Measurements from ENCODE around the gene PDE6C.

DNA sequence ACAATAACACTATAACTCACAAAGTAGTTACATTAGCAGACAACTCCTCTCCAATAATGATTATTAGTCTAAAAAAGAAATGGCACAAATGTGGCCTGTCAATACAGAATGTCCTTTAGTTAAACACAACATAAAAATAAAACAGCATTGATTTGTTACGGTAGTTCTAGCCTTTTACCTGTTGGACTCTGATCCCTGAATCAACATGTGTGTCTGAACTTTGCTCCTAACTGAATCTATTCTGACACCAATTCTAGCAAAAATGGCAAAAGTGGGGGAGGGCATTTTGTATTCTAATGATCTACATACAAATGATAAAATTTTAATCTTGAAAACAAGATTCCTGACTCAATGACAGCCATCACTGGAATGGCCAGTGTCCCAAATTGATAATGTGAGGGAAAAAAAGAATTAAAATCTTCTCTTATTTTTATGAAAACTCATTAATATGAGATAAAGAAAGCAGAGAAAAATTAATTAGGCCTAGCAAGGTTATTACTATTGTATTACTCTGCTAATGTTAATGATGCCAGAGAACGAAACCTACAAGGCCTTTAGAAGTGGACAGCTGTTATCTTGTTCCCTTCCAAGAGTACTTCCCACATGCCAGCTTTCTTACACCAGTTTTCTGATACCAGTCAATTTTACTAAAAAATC lies 59.8 kb downstream of the PDE6C start:
- no peak for TF ChIP-seq POLR2A (IDR thresholded peaks at IDR 0.05)
- TF ChIP-seq, protein P1, sequence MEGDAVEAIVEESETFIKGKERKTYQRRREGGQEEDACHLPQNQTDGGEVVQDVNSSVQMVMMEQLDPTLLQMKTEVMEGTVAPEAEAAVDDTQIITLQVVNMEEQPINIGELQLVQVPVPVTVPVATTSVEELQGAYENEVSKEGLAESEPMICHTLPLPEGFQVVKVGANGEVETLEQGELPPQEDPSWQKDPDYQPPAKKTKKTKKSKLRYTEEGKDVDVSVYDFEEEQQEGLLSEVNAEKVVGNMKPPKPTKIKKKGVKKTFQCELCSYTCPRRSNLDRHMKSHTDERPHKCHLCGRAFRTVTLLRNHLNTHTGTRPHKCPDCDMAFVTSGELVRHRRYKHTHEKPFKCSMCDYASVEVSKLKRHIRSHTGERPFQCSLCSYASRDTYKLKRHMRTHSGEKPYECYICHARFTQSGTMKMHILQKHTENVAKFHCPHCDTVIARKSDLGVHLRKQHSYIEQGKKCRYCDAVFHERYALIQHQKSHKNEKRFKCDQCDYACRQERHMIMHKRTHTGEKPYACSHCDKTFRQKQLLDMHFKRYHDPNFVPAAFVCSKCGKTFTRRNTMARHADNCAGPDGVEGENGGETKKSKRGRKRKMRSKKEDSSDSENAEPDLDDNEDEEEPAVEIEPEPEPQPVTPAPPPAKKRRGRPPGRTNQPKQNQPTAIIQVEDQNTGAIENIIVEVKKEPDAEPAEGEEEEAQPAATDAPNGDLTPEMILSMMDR (IDR thresholded peaks at IDR 0.05): no peak
- TF ChIP-seq EP300 (IDR thresholded peaks at IDR 0.05): no peak

Measured in tibial nerve (tissue), 4 donors.